ENCODE measurements around the gene VTCN1.

DNA sequence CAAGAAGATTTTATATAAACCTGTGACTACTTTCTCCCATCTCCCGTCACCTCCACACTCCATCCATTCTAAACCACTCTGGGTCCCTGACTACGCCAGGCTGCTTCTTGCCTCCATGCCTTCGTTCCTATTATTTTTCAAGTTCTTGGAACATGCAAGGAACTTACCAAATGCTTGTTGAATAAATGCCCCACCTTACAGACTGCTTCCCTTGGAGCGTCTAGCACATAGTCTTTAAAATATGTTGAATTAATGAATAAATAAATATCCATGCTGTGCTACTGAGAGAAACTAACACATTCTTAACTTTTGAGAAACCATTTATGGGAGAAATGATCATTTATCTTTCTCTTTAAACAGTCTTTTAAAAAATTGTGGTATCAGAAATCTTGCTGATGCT, 27.6 kb downstream of the VTCN1 start:
- TF ChIP-seq CTCF (IDR thresholded peaks at IDR 0.05): no peak
- no peak for TF ChIP-seq TCF7L2 (IDR thresholded peaks at IDR 0.05; ENCODE audit: low read depth, low read length)
- no peak for TF ChIP-seq POLR2AphosphoS5 (IDR thresholded peaks at IDR 0.05; ENCODE audit: low read depth, low read length)

Measured in Panc1 (cell line).